Ramos (cell line): ENCODE data around the gene ADCY4.

Source experiments
- in situ Hi-C: fragments of 300-500 bp; cut with MboI; formaldehyde crosslinking; loops from one replicate; pipeline ENCODE4 v1.14.3; 2022; ENCODE audit warnings: low sequenced_read_pairs; ENCODE audit not compliant: unreplicated experiment

ADCY4 gene

GRCh38 chr14:24321212-24321975 is 13.5 kb downstream of the ADCY4 start:
- in situ Hi-C loops, result no loop called here

GRCh38 chr14:24317141-24317928 is 17.5 kb downstream of the ADCY4 start:
- in situ Hi-C loops, result no loop called here

- in situ Hi-C loops, result no loop called here
These were observed 18.3 kb downstream of the ADCY4 start for GRCh38 chr14:24316597-24316950.

- in situ Hi-C loops, result no loop called here
These were observed 18.9 kb downstream of the ADCY4 start for GRCh38 chr14:24315807-24316596.

- in situ Hi-C loops, result no loop called here
These were observed 19.5 kb downstream of the ADCY4 start for GRCh38 chr14:24315243-24315806.

- in situ Hi-C loops, result no loop called here
These were observed 20.3 kb downstream of the ADCY4 start for GRCh38 chr14:24314377-24315193.

- in situ Hi-C loops, result no loop called here
These were observed 21.0 kb downstream of the ADCY4 start for GRCh38 chr14:24313913-24314312.

GRCh38 chr14:24312736-24313507 is 21.9 kb downstream of the ADCY4 start:
- in situ Hi-C loops, result no loop called here

GRCh38 chr14:24311837-24312615 is 22.8 kb downstream of the ADCY4 start:
- in situ Hi-C loops, result no loop called here

- in situ Hi-C loops, result no loop called here
These were observed 23.9 kb downstream of the ADCY4 start, which contains the start of gene LTB4R for GRCh38 chr14:24310646-24311604. Gene LTB4R (plus strand): TSS chr14:24311502. CDS start chr14:24315652, 4,150 bp downstream.

GRCh38 chr14:24310265-24310645 is 24.6 kb downstream of the ADCY4 start:
- in situ Hi-C loops, result no loop called here

- in situ Hi-C loops, result no loop called here
These were observed 25.2 kb downstream of the ADCY4 start, which contains the start of gene LTB4R2 for GRCh38 chr14:24309538-24310264. Gene LTB4R2 (plus strand): TSS chr14:24310140. CDS start chr14:24310665, 525 bp downstream.

- in situ Hi-C loops, result no loop called here
These were observed 26.3 kb downstream of the ADCY4 start for GRCh38 chr14:24308342-24309124.

- in situ Hi-C loops, result no loop called here
These were observed 27.1 kb downstream of the ADCY4 start, which contains the start of gene CIDEB for GRCh38 chr14:24307575-24308341. Gene CIDEB (minus strand): TSS chr14:24307977. CDS start chr14:24307858, 119 bp downstream.

GRCh38 chr14:24307156-24307574 is 27.7 kb downstream of the ADCY4 start:
- in situ Hi-C loops, result no loop called here
